Mesenchymal stem cell (in vitro differentiated cells and primary cell): Measurements from ENCODE around the gene RAB3GAP1.
"Not testable (repeated sequence)": the region's sequence is repeated elsewhere in the genome, so short reads cannot be mapped to it uniquely, and the experiment has no call there.

Experiments
- DNase-seq: peaks from one replicate; pipeline ENCODE4 v3.0.0-alpha.2; 2013
- H2AFZ ChIP-seq: one replicate; pipeline ENCODE4 v1.6.1; 2013; ENCODE audit warnings: low read depth, mild to moderate bottlenecking, control low read depth, inconsistent platforms, low read length, moderate library complexity
- H2AK5ac ChIP-seq: 2 replicates; pipeline ENCODE4 v1.6.1; 2013; ENCODE audit warnings: low read length, moderate library complexity, mild to moderate bottlenecking, inconsistent platforms; ENCODE audit not compliant: severe bottlenecking
- H2BK120ac ChIP-seq: one replicate; pipeline ENCODE4 v1.6.1; 2013; ENCODE audit warnings: low read depth, mild to moderate bottlenecking, inconsistent platforms, low read length, moderate library complexity
- H2BK12ac ChIP-seq, 2 experiments: one replicate each; pipeline ENCODE4 v1.6.1; 2013; ENCODE audit warnings: inconsistent platforms in 2 of 2, low read length in 2 of 2, mild to moderate bottlenecking in 2 of 2, moderate library complexity in 2 of 2, control low read depth in 1 of 2
- H2BK15ac ChIP-seq: one replicate; pipeline ENCODE4 v1.6.1; 2013; ENCODE audit warnings: mild to moderate bottlenecking, low read depth, inconsistent platforms; ENCODE audit not compliant: poor library complexity, severe bottlenecking
- H2BK5ac ChIP-seq: 2 replicates; pipeline ENCODE4 v1.6.1; 2013; ENCODE audit warnings: low read depth, mild to moderate bottlenecking, low read length, control low read depth, inconsistent platforms; ENCODE audit not compliant: poor library complexity, severe bottlenecking
- H3K14ac ChIP-seq, 2 experiments: one replicate each; pipeline ENCODE4 v1.6.1; 2013; ENCODE audit warnings: inconsistent platforms in 2 of 2, low read length in 2 of 2, control low read depth in 1 of 2, mild to moderate bottlenecking in 1 of 2, moderate library complexity in 1 of 2
- H3K18ac ChIP-seq, 2 experiments: one replicate each; pipeline ENCODE4 v1.6.1; 2013; ENCODE audit warnings: inconsistent platforms in 2 of 2, low read length in 2 of 2, control low read depth in 1 of 2, low read depth in 1 of 2, mild to moderate bottlenecking in 1 of 2
- H3K23ac ChIP-seq, 2 experiments: one replicate each; pipeline ENCODE4 v1.6.1; 2013; ENCODE audit warnings: inconsistent platforms in 2 of 2, low read length in 2 of 2, mild to moderate bottlenecking in 2 of 2, moderate library complexity in 2 of 2, control low read depth in 1 of 2
- H3K27ac ChIP-seq: 2 replicates; pipeline ENCODE4 v1.5.1; 2013; ENCODE audit warnings: mild to moderate bottlenecking, moderate library complexity, low read length, control low read depth, inconsistent platforms; ENCODE audit not compliant: poor library complexity, severe bottlenecking
- H3K27me3 ChIP-seq, 2 experiments: 2 replicates each; pipeline versions ENCODE4 v1.6.1 to v1.7.0; 2013; ENCODE audit warnings: low read length in 2 of 2, mild to moderate bottlenecking in 2 of 2, moderate library complexity in 2 of 2, control low read depth in 1 of 2, inconsistent platforms in 1 of 2; ENCODE audit not compliant: control insufficient read depth in 1 of 2, insufficient read depth in 1 of 2
- H3K36me3 ChIP-seq, 2 experiments: 2 replicates each; pipeline versions ENCODE4 v1.6.1 to v1.7.0; 2013; ENCODE audit warnings: low read length in 2 of 2, control low read depth in 1 of 2, inconsistent platforms in 1 of 2, low read depth in 1 of 2, mild to moderate bottlenecking in 1 of 2; ENCODE audit not compliant: insufficient read depth in 2 of 2, control insufficient read depth in 1 of 2
- H3K4ac ChIP-seq, 2 experiments: one replicate each; pipeline ENCODE4 v1.6.1; 2013; ENCODE audit warnings: inconsistent platforms in 2 of 2, low read length in 2 of 2, mild to moderate bottlenecking in 2 of 2, moderate library complexity in 2 of 2, control low read depth in 1 of 2, low read depth in 1 of 2
- H3K4me1 ChIP-seq: 2 replicates; pipeline ENCODE4 v1.6.1; 2013; ENCODE audit warnings: low read depth, low read length, control low read depth; ENCODE audit not compliant: control insufficient read depth, insufficient read depth
- H3K4me2 ChIP-seq: 2 replicates; pipeline ENCODE4 v1.6.1; 2013; ENCODE audit warnings: low read length, mild to moderate bottlenecking, inconsistent platforms; ENCODE audit not compliant: poor library complexity, severe bottlenecking
- H3K4me3 ChIP-seq, 2 experiments: 2 replicates each; pipeline versions ENCODE4 v1.5.1 to v1.7.0; 2013; ENCODE audit warnings: low read length in 2 of 2, mild to moderate bottlenecking in 2 of 2, control low read depth in 1 of 2, low read depth in 1 of 2; ENCODE audit not compliant: insufficient read depth in 1 of 2
- H3K79me1 ChIP-seq: replicated peaks from 2 replicates; pipeline ENCODE4 v1.6.1; 2013; ENCODE audit warnings: mild to moderate bottlenecking, control low read depth, low read length, inconsistent platforms; ENCODE audit not compliant: poor library complexity, severe bottlenecking
- H3K9ac ChIP-seq: 2 replicates; pipeline ENCODE4 v1.7.0; 2013; ENCODE audit warnings: mild to moderate bottlenecking, low read length, moderate library complexity
- H3K9me3 ChIP-seq: 2 replicates; pipeline ENCODE4 v1.7.0; 2013; ENCODE audit warnings: mild to moderate bottlenecking, low read length; ENCODE audit not compliant: control insufficient read depth
- H4K8ac ChIP-seq: one replicate; pipeline ENCODE4 v1.6.1; 2013; ENCODE audit warnings: inconsistent platforms, mild to moderate bottlenecking, low read length, moderate library complexity
- H4K91ac ChIP-seq: one replicate; pipeline ENCODE4 v1.6.1; 2013; ENCODE audit warnings: mild to moderate bottlenecking, low read length, inconsistent platforms
- WGBS: methylation state at CpG from one replicate; pipeline ENCODE4 v1.1.7; 2013; ENCODE audit warnings: mixed read lengths; 5-methylcytosine and 5-hydroxymethylcytosine counted together

The RAB3GAP1 gene

GRCh38 chr2:135121016-135121657 lies 69.0 kb downstream of the RAB3GAP1 start:
- Histone ChIP-seq H3K4me2 (no peak overlapping the region), H2AK5ac (no peak overlapping the region), H3K14ac (no peak overlapping the region), H3K27me3 (no peaks in the 10 kb centered on the region), H3K36me3 (peaks cover 4 to 58% of the 10 kb centered on the region in 2 experiments), H3K18ac (no peak overlapping the region), H3K27ac (no peak overlapping the region), H3K23ac (no peak overlapping the region), H3K4me3 (no peak overlapping the region), H2AFZ (no peak overlapping the region), H2BK5ac (no peak overlapping the region), H4K91ac (no peak overlapping the region), H3K9me3 (peaks cover 4% of the 10 kb centered on the region), H2BK12ac (no peak overlapping the region), H3K4ac (no peak overlapping the region), H4K8ac (no peak overlapping the region), H3K9ac (no peak overlapping the region), H2BK15ac (no peak overlapping the region), H3K79me1 (peaks cover 13% of the 10 kb centered on the region), H2BK120ac (no peak overlapping the region), H3K4me1 (peaks cover 2% of the 10 kb centered on the region)
- DNase-seq, result no peak
- 83% methylated on average over 1 of the region's 2 CpGs for WGBS

- H2AFZ ChIP-seq, H3K23ac ChIP-seq, H3K9me3 ChIP-seq, H3K18ac ChIP-seq, H3K4me1 ChIP-seq, H2BK5ac ChIP-seq, H2BK15ac ChIP-seq, H3K27ac ChIP-seq, H4K91ac ChIP-seq, H2BK12ac ChIP-seq, H3K27me3 ChIP-seq, H3K4ac ChIP-seq, H3K4me3 ChIP-seq, DNase-seq, H2BK120ac ChIP-seq, H3K9ac ChIP-seq, H3K4me2 ChIP-seq, H3K14ac ChIP-seq, H2AK5ac ChIP-seq, H4K8ac ChIP-seq: not testable (repeated sequence)
- 97% methylated on average over 5 of the region's 6 CpGs for WGBS
- Histone ChIP-seq H3K79me1 (peaks cover 13% of the 10 kb centered on the region), H3K36me3 (peaks cover 4 to 63% of the 10 kb centered on the region in 2 experiments)
Measured at GRCh38 chr2:135121658-135122039, 69.6 kb downstream of the RAB3GAP1 start.

GRCh38 chr2:135124924-135125886 lies 73.1 kb downstream of the RAB3GAP1 start:
- Histone ChIP-seq H3K9me3 (no peaks in the 10 kb centered on the region), H2BK15ac (no peak overlapping the region)

GRCh38 chr2:135125940-135126339 lies 73.8 kb downstream of the RAB3GAP1 start:
- Histone ChIP-seq H3K9me3 (no peaks in the 10 kb centered on the region), H3K4ac (no peak overlapping the region), H3K9ac (no peak overlapping the region), H3K4me3 (no peak overlapping the region), H3K4me2 (no peak overlapping the region), H3K4me1 (peaks cover 2% of the 10 kb centered on the region), H4K91ac (no peak overlapping the region), H3K14ac (no peak overlapping the region), H2AK5ac (no peak overlapping the region), H2BK5ac (no peak overlapping the region), H3K27ac (no peak overlapping the region), H3K36me3 (peaks cover 11 to 74% of the 10 kb centered on the region in 2 experiments), H2BK12ac (no peak overlapping the region), H4K8ac (no peak overlapping the region), H2BK120ac (no peak overlapping the region), H2BK15ac (no peak overlapping the region), H2AFZ (no peak overlapping the region), H3K27me3 (no peaks in the 10 kb centered on the region), H3K79me1 (peaks cover 12% of the 10 kb centered on the region), H3K18ac (no peak overlapping the region), H3K23ac (no peak overlapping the region)
- no CpG with 5 or more reads among the region's 2 CpGs for WGBS
- DNase-seq, result no peak

More at GRCh38 chr2:135124924-135125886, 73.1 kb downstream of the RAB3GAP1 start:
- no peak overlapping the region for H4K91ac ChIP-seq
- no peaks in the 10 kb centered on the region for H3K27me3 ChIP-seq
- DNase-seq, result no peak
- peaks cover 9% of the 10 kb centered on the region for H3K79me1 ChIP-seq
- H3K4me3 ChIP-seq, result no peak overlapping the region
- H3K18ac ChIP-seq, result no peak overlapping the region
- no peak overlapping the region for H3K9ac ChIP-seq
- H2BK120ac ChIP-seq, result no peak overlapping the region
- H3K14ac ChIP-seq, result no peak overlapping the region
- no peak overlapping the region for H3K23ac ChIP-seq
- H3K27ac ChIP-seq, result no peak overlapping the region
- H3K4ac ChIP-seq, result no peak overlapping the region
- no peak overlapping the region for H3K4me2 ChIP-seq
- WGBS, result no CpG with 5 or more reads among the region's 1 CpG
- peaks cover 2% of the 10 kb centered on the region for H3K4me1 ChIP-seq
- H2BK12ac ChIP-seq, result no peak overlapping the region
- H2BK5ac ChIP-seq, result no peak overlapping the region
- H2AFZ ChIP-seq, result no peak overlapping the region
- H3K36me3 ChIP-seq, result peaks cover 11 to 74% of the 10 kb centered on the region in 2 experiments
- no peak overlapping the region for H2AK5ac ChIP-seq
- H4K8ac ChIP-seq, result no peak overlapping the region
